SK-N-MC (cell line): Measurements from ENCODE around the gene RNF214.
"Not testable (repeated sequence)": the region's sequence is repeated elsewhere in the genome, so short reads cannot be mapped to it uniquely, and the experiment has no call there.

Source experiments
- EZH2 ChIP-seq: fragments of 200-600 bp; sonication (generic); IDR thresholded peaks from one replicate; pipeline ENCODE4 v1.6.1; 2017; ENCODE audit warnings: antibody characterized with exemption
- FOXP2 ChIP-seq: optimal IDR thresholded peaks from 2 replicates; pipeline ENCODE3; 2011; ENCODE audit warnings: mild to moderate bottlenecking, moderate library complexity; ENCODE audit not compliant: insufficient read depth; ENCODE audit errors: extremely low read length, control extremely low read depth
- POLR2AphosphoS5 ChIP-seq: IDR thresholded peaks from 2 replicates; pipeline ENCODE4 v1.6.1; 2012; ENCODE audit warnings: mild to moderate bottlenecking, low read depth, low read length, borderline replicate concordance

GRCh38 chr11:117327255-117327566 lies 94.7 kb downstream of the RNF214 start:
- not testable (repeated sequence) for TF ChIP-seq POLR2AphosphoS5, FOXP2, EZH2
